HG03342 (cell line): ENCODE measurements around the gene RADIL.
"Not testable (repeated sequence)": the region's sequence is repeated elsewhere in the genome, so short reads cannot be mapped to it uniquely, and the experiment has no call there.

Experiments used
- ATAC-seq: cut with Tn5 transposase; IDR thresholded peaks from one replicate; pipeline ENCODE4 v1.9.1; 2021; ENCODE audit warnings: mild to moderate bottlenecking, moderate library complexity; ENCODE audit not compliant: unreplicated experiment

The RADIL gene

DNA sequence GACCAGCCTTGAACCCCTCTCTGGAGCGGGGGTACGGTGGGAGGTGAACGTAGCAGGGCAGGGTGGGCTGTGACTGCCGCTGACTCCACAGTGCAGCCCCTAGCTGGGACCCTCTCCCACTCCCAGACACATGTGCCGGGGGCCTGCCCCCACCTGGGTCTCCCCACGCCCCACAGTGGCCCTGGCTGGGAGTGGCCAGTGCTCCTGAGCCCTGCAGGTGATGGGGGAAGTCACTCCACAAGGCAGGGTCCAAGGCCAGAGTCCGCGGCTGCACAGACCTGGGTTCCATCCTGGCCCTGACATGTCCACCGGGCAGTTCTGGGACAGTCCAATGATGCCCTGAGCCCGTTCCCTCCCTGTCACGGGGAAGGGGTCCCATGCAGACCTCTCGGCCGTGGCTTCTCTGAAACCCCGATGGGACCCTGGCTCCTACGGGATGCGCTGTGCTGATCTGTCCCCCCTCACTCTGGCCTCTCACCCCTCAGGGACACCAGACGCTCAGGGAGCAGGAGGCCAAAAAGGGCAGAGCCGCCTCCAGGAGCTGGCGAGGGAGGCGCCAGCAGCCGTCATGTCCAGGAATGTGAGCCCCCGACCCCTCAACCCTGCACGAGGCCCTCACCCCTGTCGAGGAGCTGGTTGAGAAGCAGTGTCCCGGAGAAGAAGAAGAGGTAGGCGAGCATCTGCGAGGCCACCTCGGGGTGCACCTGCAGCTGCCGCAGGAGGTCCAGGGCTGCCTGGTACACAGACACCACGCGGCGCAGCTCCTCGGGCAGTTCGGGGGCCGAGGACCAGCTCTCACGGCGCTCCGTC is 67.7 kb downstream of the RADIL start:
- ATAC-seq = no peak

DNA sequence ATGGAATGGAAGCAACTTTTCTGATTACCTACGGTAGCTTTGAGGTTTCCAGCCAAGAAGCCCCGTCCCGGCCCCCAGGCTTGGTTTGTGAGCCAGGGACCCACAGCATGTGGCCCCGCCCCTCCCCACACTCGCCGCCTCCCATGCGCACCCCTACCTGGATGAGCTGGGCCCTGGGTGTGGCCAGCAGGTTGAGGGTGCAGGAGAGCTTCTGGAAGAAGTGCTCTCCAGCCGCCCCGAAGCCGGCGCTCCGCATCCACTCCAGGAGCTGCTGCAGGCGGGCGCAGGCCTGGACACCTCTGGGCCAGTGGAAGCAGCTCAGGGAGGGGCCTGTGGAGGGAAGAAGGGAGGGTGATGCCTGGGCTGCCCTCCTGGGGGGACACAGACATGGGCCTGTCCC is 68.4 kb downstream of the RADIL start:
- no peak for ATAC-seq

DNA sequence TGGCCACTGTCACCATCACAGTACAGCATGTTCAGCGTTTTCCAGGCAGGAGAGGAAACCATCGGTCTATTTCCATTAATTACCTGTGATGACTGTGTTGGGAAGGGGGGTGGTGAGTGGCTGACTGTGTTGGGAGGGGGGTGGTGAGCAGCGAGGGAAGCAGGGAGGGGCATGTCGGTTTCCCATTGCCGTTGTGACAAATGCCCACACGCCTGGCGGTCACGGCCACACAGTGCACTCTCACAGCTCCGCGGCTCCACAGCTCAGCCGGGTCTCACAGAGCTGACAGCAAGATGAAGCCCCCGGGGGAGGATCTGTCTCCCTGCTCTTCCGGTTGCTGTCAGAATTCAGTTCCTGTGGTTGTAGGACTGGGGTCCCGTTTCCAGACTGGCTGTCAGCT is 69.1 kb downstream of the RADIL start:
- no peak for ATAC-seq

DNA sequence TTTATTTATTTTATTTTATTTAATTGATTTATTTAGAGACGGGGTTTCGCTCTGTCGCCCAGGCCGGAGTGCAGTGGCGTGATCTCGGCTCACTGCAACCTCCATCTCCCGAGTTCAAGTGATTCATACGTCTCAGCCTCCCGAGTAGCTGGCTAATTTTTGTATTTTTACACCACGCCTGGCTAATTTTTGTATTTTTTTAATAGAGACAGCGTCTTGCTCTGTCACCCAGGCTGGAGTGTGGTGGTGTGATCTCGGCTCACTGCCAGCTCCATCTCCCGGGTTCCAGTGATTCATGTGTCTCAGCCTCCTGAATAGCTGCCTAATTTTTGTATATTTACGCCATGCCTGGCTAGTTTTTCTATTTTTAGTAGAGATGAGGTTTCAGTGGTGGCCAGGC is 73.8 kb downstream of the RADIL start:
- no peak for ATAC-seq

DNA sequence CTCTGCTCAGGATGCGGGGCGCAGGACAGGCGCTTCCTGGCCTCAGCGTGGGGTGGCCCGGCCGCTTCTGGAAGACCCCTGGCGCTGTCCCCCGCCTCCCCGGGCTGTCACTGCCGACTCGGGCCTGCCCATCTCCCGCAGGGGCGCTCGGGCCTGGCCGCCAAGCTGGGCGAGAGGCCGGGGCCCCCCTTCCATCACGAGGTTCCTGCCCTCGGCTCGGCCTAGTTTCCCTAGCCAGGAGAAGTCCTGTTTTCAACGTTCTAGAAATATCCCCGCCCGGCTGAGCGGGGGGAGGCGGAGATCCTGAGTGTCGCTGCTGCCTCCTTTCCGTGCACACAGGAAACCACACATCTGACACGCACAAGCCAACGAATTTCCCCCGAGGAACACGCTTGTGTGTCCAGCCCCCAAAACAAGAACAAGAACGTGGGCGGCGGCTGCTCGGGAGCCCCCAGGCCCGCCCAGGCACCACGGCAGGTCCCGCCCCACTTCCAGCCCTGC is 74.4 kb downstream of the RADIL start:
- no peak for ATAC-seq

DNA sequence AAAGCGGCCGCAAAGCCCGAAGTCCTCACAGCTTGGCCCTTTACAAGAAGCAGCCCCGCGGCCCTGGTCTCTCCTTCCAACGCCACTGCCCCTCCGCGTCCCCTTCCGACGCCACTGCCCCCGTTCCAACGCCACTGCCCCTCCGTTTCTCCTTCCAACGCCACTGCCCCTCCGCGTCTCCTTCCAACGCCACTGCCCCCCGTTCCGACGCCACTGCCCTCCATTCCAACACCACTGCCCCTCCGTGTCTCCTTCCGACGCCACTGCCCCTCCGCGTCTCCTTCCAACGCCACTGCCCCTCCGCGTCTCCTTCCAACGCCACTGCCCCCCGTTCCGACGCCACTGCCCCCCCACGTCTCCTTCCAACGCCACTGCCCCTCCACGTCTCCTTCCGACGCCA is 75.0 kb downstream of the RADIL start:
- ATAC-seq = no peak

DNA sequence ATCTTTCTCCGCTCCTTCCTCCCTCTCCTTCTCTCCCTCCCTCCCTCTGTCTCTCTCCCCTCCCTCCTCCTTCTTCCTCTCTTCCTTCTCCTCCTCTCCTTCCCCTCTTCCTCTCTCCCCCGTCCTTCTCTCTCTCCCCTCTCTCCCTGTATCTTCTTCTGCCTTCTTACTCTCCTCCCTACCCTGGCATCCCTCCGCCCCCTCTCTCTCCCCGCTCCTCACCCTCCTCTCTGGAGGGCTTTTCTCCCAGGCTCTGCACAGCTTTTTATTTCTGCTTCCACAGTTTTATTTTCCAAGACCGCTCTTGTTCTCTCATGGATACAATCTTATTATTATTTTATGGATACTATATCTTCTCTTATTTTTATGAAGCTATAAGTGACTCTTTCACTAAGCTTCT is 75.5 kb downstream of the RADIL start:
- no peak for ATAC-seq

DNA sequence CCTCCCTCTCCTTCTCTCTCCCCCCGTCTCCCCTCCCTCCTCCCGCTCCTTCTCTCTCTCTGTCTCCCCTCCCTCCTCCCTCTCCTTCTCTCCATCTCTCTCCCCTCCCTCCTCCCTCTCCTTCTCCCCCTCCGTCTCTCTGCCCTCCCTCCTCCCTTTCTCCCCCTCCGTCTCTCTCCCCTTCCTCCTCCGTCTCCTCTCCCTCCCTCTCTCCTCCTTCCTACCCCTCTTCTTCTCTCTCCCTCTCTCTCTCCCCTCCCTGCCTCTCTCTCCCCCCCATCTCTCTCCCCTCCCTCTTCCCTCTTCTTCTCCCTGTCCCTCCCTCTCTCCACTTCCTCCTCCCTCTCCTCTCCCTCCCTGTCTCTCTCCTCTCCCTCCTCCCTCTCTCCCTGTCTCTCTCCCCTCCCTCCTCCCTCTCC is 75.9 kb downstream of the RADIL start:
- no peak for ATAC-seq

DNA sequence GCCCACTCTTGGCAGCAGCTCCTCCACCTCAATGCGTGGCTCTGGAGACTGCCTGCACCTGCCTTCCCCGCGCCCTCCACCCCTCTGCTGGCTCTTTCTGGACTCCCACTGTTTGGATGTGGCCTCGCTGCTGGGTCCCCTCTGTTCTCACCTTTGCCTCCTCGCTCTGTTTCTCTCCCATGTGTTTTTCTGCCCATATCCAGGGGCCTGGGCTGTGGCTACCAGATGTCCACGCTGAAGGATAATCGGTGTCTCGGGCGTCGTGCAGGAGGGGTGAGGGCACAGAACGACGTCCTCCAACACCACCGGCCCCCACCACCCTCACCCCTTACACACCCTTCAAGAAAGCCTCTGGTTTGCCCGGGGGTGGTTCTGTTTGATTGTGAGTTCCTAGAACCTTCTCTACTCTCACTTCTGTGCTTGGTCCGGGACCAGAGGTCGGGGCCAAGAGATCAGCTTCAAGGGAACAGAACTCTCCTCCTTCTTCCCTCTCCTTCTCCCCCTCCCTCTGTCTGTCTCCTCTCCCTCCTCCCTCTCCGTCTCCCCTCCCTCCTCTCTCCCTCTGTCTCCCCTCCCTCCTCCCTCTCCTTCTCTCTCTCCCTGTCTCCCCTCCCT is 76.4 kb downstream of the RADIL start:
- ATAC-seq = no peak

DNA sequence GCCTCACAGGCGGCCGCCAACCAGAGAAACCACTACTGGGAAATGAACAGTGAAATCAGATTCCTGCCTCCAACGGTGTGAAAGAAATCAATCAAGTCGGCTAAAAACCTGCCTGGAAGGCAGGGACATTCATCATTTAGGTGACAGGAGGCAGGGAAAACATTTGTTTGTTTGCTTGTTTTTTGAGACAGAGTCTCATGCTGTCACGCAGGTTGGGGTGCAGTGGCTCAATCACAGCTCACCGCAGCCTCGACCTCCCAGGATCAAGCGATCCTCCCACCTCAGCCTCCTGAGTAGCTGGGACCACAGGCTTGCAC is 77.6 kb downstream of the RADIL start:
- no peak for ATAC-seq

DNA sequence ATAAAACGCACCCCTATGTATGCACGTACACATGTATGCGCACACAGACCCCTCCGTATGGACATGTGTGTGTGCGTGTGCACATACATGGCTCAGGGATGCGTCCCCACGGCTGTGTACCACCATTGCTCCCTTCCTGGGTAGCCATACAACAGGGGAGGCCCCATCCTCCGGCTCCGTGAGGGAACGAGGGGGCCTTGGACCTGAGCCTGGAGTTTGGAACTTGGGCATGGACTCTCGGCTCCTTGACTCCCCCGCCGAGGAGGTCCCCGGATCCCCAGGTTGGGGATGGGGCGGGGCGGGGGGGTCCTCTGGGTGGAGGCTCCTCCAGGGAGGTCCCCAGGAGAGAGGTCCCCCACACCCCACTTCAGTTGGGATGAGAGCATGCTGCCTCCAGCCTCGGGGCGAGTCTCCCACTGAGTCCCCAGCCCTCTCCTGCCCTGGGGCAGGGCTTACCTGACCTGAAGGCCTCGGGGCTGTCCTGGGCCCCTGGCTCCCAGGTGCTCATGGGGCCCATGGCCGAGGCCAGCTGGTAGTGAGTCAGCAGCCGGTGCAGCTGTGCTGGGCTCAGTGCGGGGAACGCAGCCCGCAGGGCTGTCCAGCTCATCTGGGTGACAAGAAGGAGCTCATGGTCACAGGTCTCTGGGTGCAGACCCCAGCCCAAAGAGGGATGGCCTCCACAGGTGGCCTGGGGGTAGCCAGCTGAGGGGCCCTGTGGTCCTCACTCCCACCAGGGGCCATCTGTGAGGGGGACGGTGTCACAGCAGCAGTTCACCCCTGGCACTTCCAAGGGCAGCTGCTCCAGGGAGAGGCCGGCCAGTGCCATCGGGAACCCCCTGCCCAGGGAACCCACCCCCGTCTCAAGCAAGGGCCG is 78.2 kb downstream of the RADIL start:
- ATAC-seq = no peak

DNA sequence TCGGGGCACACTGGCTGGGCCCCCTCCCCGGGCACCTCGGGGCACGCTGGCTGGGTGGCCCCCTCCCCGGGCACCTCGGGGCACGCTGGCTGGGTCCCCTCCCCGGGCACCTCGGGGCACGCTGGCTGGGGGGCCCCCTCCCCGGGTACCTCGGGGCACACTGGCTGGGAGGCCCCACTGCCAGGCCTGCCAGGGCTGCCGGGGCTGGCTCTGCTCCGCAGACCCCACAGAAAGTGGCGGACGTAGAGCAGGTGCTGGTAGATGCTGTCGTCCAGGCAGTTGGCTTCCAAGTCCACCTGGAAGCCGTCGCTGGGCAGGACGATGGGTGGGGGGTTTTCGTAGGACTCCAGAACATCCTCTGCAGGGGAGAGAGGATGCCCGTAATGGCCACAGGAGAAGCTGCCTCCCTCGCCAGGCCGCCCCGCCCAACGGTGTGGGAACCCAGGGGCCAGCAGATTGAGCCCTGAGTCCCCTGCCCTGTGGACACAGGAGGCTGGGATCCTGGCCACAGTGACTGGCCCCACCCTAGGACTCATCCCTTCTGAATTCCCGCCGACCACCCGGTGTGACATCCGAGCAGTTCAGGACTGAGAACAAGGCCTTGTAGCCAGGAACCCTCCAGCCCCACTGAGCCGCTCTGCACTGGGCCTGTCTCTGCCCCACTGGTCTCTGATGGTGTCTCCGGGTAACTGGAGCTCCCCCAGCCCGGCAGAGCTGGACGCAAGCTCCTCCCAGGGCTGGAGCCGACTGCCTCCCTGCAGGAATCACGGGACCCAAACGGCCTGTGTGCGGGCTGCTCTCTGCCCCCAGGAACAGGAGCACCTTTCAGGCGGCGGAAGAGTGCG is 79.9 kb downstream of the RADIL start:
- ATAC-seq = no peak

DNA sequence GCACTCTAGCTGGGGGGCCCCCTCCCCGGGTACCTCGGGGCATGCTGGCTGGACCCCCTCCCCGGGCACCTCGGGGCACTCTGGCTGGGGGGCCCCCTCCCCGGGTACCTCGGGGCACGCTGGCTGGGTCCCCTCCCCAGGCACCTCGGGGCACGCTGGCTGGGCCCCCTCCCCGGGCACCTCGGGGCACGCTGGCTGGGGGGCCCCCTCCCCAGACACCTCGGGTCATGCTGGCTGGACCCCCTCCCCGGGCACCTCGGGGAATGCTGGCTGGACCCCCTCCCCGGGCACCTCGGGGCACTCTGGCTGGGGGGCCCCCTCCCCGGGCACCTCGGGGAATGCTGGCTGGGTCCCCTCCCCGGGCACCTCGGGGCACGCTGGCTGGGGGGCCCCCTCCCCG is 80.9 kb downstream of the RADIL start:
- not testable (repeated sequence) for ATAC-seq

DNA sequence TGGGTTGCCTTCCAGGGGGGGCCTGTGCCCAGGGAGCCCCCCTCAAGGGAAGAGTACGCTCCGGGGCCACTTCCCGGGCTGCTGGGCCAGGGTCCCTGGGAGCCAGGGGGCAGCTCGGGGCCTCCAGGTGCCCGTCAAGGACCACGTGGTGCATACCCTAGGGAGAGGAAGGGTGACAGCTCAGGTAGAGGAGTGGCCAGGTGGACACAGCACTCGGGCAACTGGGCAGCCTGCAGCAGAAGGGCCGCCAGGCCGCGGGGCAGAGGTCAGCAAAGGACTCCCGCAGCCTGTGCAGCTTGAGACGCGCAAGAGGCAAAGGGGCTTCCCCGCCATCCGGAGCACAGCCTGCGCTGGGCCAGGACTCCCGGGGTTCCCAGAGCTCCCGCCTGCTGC is 81.7 kb downstream of the RADIL start:
- no peak for ATAC-seq

DNA sequence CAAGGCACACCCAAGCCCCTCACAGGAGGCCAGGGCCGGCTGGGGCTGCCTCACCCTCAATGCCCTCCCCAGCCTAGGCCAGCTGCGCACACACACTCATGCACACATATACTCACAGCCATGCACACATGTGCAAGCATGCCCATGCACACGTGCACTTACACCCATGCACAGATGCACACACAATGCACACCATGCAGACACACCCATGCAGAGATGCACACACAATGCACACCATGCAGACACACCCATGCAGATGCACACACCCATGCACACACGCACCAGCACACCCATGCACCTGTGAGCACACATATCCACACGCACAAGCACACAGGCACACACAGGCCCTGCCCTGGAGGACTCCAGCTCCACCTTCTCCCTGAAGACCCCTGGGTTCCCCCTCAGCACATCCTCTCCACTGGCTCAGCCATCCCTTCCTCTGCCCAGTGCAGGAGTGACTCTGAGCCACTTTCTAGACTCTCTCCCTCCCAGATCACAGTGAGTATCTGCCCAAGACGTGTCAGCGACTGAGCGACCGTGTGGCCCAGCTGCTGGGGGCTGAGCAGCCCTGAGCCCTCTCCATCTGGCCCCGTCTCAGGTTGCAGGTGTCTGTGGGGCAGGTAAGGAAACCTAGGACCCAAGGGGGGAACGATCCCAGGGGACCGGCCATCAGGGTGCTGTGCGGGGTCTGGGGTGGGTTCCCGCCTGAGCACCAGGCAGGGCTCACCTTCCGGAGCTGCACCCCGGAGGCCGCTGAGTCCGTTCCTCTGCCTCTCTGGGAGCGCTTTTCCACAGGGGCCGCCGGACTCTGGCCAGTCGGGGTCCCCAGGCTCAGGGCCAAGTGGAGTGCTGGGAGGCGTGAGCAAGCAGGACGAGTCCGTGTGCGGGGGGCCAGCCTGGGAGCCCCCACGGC is 82.3 kb downstream of the RADIL start:
- ATAC-seq = no peak

DNA sequence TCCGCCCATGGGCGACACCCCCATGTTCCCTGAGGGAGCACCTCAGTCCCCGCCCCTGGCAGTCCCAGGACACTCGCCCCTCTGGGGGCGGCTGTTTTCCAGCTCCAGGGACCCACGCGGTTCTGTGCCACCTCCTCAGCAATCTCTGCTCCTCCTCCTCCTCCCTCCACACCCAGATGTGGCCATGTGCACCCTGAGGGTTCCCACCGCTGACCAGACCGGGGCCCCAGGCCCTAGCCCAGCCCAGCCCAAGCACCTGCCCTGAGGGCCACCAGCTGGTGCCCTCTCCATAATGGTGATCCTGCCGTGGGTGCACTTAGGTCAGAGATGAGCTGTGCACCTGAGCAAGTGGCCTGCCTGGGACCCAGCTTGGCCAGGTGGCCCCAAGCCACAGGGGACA is 83.0 kb downstream of the RADIL start:
- ATAC-seq = no peak

DNA sequence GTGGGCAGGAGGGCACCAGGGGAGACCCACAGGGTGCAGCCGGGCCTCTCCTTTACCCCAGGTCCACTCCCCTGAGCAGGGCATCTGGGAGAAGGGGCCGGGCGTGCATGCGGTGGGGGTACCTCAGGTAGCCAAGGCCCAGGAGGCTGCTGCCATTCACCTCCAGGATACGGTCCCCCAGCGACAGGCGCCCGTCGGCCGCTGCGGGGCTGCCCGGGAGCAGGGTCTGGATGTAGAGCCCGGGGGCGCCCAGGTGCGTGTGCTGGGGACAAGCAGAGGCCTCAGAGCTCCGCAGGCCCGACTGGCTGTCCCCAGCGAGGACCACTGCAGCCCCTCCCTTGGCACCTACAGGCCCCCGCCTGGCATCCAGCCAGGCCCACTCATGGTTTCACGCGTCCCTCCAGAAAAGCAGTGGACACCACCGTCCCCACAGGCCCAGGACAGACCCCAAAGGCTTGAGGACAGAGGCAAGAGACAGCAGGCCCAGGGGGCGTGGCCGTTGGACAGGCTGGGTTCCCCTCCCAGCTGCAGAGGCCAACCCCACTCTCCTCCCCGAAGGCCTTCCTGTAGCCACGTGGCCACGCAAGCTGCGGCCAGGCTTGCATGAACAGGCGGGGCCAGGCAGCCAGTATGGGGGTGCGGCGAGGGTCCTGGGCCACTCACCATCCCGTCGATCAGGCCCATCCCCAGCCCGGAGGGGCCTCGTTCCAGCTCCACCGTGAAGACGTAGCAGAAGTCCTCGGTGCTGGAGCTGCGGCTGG is 83.8 kb downstream of the RADIL start:
- ATAC-seq = no peak

DNA sequence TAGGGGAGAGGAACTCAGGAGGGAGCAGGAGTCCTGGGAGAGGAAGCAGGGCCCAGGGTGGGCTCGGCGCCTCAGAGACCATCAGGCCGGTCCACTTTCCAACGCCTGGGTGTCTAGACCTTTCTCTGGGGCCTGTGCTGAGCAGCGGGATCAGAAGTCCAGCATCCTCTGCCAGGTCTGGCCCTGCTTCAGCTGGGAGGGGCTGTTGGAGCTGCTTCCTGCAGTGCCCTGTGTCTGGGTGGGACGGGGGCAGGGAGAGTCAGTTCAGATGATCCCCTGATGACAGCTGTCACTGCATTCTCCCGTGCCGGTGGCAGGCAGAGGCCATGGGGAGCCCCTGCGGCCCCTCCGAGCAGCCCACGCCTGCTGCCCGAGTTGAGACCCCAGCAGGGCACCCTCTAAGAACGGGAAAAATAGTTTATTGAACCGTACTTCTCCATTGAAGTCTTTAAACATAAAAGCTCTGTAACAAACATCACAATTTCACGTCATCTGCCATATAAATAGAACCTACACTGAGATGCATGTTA is 84.7 kb downstream of the RADIL start:
- ATAC-seq = no peak
